ENCODE measurements around the gene MMRN2. TPM values are rescaled to one million over a fixed set of nuclear protein-coding genes. Genes with fewer than 3 reads are reported as not detected.

The MMRN2 gene
- total and polyA plus RNA-seq, 12 donors, result 9.5 to 44.2 (median 28.4) TPM

- TF ChIP-seq POLR2A (IDR thresholded peaks at IDR 0.05) (no peak), CTCF (IDR thresholded peaks at IDR 0.05) (no peak)
- H3K4me1 ChIP-seq (replicated peaks in 1 of 2), result peaks cover 52 to 64% of the 10 kb centered on the region in 2 donors
- intact Hi-C loops (cut with DNase I), result no loop called here
- DNase-seq, result peak in 1 of 7 donors; percentile 11
- H3K36me3 ChIP-seq (replicated peaks in 1 of 2), result no peaks in the 10 kb centered on the region
- peak overlapping the region in 3 of 5 donors; percentile 92 to 94 (median 93) for H3K27ac ChIP-seq
- H3K27me3 ChIP-seq, result no peaks in the 10 kb centered on the region
- no peaks in the 10 kb centered on the region for H3K9me3 ChIP-seq (replicated peaks in 1 of 3)
- H3K4me3 ChIP-seq, result peak overlapping the region in 1 of 4 donors; percentile 27
- 63 to 87% (median 74%) methylated on average over 3 to 7 of the region's 7 CpGs for WGBS, 4 donors
Observed at GRCh38 chr10:86956195-86956847, 1.1 kb downstream of the MMRN2 start.

GRCh38 chr10:86955501-86956194 lies 1.8 kb downstream of the MMRN2 start:
- intact Hi-C loops (cut with DNase I), result no loop called here

DNA sequence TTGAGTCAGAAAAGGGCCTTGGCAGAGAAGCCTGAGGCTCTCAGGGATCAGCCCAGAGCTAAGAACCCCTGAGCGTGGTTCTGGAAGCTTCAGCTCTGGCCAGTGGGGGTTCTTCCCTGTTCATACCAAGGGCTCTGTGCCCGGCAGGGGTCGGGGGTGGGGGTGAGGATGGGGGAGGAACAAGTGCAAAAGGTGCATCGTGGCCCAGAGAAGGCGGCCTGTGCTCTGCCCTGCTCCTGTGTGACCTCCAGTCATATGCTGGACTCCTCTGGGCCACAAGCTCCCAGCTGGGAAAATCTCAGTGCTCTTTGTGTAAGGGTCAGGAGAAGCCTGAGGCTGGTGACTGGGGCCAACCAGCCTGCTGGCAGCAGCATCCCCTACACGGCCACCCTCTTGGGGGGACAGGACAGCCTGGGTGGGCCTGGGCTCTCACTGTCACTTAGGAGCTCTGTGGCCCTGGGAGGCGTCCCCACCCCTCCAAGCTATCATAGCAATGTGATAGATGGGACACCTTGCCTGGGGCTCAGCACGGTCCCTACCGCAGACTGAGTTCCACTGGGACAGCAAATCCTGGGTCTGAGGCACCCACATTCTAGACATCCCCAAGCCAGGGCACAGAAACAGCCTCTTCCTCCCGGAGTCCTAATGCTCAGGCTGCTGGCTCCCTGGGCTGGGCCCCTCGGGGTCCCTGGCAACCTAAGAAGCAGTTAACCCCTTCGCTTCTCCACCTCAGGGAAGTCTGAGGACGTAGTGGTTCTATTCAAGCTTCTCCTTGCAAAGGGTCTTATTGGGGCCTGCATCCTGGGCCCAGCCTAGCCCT lies 2.5 kb downstream of the MMRN2 start:
- H3K27me3 ChIP-seq, result no peaks in the 10 kb centered on the region
- DNase-seq, result no peak
- H3K9me3 ChIP-seq (replicated peaks in 1 of 3), result no peaks in the 10 kb centered on the region
- peak overlapping the region; percentile 89 to 94 (median 92) for H3K27ac ChIP-seq
- peak overlapping the region in 1 of 4 donors; percentile 14 for H3K4me3 ChIP-seq
- peaks cover 43 to 50% of the 10 kb centered on the region in 2 donors for H3K4me1 ChIP-seq (replicated peaks in 1 of 2)
- intact Hi-C loops (cut with DNase I), result no loop called here
- no peak for TF ChIP-seq CTCF (IDR thresholded peaks at IDR 0.05)
- TF ChIP-seq POLR2A (IDR thresholded peaks at IDR 0.05), result no peak
- no peaks in the 10 kb centered on the region for H3K36me3 ChIP-seq (replicated peaks in 1 of 2)
- 41 to 57% (median 44%) methylated on average over 11 to 13 of the region's 13 CpGs; no CpG with 5 or more reads in 1 of the 4 donors for WGBS, 4 donors

More at GRCh38 chr10:86955501-86956194, 1.8 kb downstream of the MMRN2 start:
- no peaks in the 10 kb centered on the region for H3K9me3 ChIP-seq (replicated peaks in 1 of 3)
- H3K27ac ChIP-seq, result peak overlapping the region in 4 of 5 donors; percentile 89 to 94 (median 92)
- H3K36me3 ChIP-seq (replicated peaks in 1 of 2), result no peaks in the 10 kb centered on the region
- H3K27me3 ChIP-seq, result no peaks in the 10 kb centered on the region
- peaks cover 49 to 58% of the 10 kb centered on the region in 2 donors for H3K4me1 ChIP-seq (replicated peaks in 1 of 2)
- DNase-seq, result peak in 4 of 7 donors; percentile 27 to 64 (median 38)
- peak overlapping the region in 1 of 4 donors; percentile 27 for H3K4me3 ChIP-seq
- WGBS, 4 donors, result 68 to 88% (median 71%) methylated on average over 3 to 16 of the region's 16 CpGs
- TF ChIP-seq POLR2A (IDR thresholded peaks at IDR 0.05) (no peak), CTCF (IDR thresholded peaks at IDR 0.05) (no peak)
